ENCODE measurements around the gene CRBN. TPM values are rescaled to one million over a fixed set of nuclear protein-coding genes. Genes with fewer than 3 reads are reported as not detected.

The CRBN gene
- polyA plus RNA-seq, 1 of the 3 experiments (the other 2 are of a cell fraction) = 17.5 TPM

DNA sequence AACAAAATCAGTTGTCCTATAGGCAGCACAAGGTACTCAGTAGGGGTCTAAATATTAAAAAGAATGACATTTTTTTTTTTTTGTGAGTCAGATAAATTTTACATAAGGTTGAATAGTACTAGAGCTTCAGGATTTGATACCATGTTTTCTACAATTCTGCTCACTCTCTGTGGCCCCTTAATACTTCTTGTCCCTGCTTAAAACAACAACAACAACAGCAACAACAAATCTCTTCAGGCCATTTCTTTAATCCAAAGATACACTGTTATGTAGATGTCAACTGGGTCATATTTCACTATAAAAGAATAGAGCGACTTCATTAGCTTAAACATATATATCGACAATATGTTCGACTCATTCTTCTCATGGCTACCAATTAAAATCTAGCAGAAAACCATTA, 72.3 kb downstream of the CRBN start:
- Histone ChIP-seq H3K27me3 (ENCODE audit: insufficient read depth) (no peaks in the 10 kb centered on the region), H3K4me2 (no peak overlapping the region), H3K36me3 (replicated peaks in 1 of 2; ENCODE audit: control insufficient read depth in 1 of 2, insufficient read depth in 2 of 2, low read length in 1 of 2) (no peaks in the 10 kb centered on the region), H3K9ac (no peak overlapping the region), H3K27ac (ENCODE audit: low read depth in 2 of 2, low read length in 1 of 2) (no peak overlapping the region), H3K9me3 (no peaks in the 10 kb centered on the region), H3K9me2 (no peaks in the 10 kb centered on the region), H4K20me1 (ENCODE audit: insufficient read depth) (no peaks in the 10 kb centered on the region), H2AFZ (ENCODE audit: low read depth) (no peak overlapping the region), H3K79me2 (ENCODE audit: insufficient read depth) (no peaks in the 10 kb centered on the region), H3K4me3 (ENCODE audit: low read depth in 2 of 2, low read length in 1 of 2) (no peak overlapping the region), H3K4me1 (ENCODE audit: control insufficient read depth in 1 of 2, insufficient read depth in 2 of 2, low read depth in 1 of 2, low read length in 1 of 2) (no peaks in the 10 kb centered on the region), H3F3A (replicated peaks; ENCODE audit: insufficient read depth) (no peaks in the 10 kb centered on the region)
- ChIA-PET POLR2A (no interaction called here), CTCF (no interaction called here)
- no peak for TF ChIP-seq TEAD4 (IDR thresholded peaks at IDR 0.05; ENCODE audit: borderline replicate concordance, insufficient read depth)
- TF ChIP-seq SIN3A (IDR thresholded peaks at IDR 0.05; ENCODE audit: borderline replicate concordance, low read depth, low read length) = no peak
- TF ChIP-seq, protein P1, sequence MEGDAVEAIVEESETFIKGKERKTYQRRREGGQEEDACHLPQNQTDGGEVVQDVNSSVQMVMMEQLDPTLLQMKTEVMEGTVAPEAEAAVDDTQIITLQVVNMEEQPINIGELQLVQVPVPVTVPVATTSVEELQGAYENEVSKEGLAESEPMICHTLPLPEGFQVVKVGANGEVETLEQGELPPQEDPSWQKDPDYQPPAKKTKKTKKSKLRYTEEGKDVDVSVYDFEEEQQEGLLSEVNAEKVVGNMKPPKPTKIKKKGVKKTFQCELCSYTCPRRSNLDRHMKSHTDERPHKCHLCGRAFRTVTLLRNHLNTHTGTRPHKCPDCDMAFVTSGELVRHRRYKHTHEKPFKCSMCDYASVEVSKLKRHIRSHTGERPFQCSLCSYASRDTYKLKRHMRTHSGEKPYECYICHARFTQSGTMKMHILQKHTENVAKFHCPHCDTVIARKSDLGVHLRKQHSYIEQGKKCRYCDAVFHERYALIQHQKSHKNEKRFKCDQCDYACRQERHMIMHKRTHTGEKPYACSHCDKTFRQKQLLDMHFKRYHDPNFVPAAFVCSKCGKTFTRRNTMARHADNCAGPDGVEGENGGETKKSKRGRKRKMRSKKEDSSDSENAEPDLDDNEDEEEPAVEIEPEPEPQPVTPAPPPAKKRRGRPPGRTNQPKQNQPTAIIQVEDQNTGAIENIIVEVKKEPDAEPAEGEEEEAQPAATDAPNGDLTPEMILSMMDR (IDR thresholded peaks at IDR 0.05) = no peak
- TF ChIP-seq, protein P2, sequence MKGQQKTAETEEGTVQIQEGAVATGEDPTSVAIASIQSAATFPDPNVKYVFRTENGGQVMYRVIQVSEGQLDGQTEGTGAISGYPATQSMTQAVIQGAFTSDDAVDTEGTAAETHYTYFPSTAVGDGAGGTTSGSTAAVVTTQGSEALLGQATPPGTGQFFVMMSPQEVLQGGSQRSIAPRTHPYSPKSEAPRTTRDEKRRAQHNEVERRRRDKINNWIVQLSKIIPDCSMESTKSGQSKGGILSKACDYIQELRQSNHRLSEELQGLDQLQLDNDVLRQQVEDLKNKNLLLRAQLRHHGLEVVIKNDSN (IDR thresholded peaks at IDR 0.05; ENCODE audit: borderline replicate concordance, low read depth) = no peak
- TF ChIP-seq YY1 (IDR thresholded peaks at IDR 0.05; ENCODE audit: low read depth) = no peak
- no peak for TF ChIP-seq RAD21 (IDR thresholded peaks at IDR 0.05; ENCODE audit: low read length)
- TF ChIP-seq, protein P3, sequence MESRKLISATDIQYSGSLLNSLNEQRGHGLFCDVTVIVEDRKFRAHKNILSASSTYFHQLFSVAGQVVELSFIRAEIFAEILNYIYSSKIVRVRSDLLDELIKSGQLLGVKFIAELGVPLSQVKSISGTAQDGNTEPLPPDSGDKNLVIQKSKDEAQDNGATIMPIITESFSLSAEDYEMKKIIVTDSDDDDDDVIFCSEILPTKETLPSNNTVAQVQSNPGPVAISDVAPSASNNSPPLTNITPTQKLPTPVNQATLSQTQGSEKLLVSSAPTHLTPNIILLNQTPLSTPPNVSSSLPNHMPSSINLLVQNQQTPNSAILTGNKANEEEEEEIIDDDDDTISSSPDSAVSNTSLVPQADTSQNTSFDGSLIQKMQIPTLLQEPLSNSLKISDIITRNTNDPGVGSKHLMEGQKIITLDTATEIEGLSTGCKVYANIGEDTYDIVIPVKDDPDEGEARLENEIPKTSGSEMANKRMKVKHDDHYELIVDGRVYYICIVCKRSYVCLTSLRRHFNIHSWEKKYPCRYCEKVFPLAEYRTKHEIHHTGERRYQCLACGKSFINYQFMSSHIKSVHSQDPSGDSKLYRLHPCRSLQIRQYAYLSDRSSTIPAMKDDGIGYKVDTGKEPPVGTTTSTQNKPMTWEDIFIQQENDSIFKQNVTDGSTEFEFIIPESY (IDR thresholded peaks at IDR 0.05; ENCODE audit: borderline replicate concordance, low read depth) = no peak
- TF ChIP-seq JUND (IDR thresholded peaks at IDR 0.05) = no peak
- no peak for TF ChIP-seq EP300 (IDR thresholded peaks at IDR 0.05; ENCODE audit: borderline replicate concordance in 1 of 2, low read depth in 1 of 2, low read length in 1 of 2)
- TF ChIP-seq NFIC (IDR thresholded peaks at IDR 0.05; ENCODE audit: borderline replicate concordance) = no peak
- no peak for TF ChIP-seq RXRA (IDR thresholded peaks at IDR 0.05; ENCODE audit: borderline replicate concordance, low read depth)
- TF ChIP-seq, protein P4, sequence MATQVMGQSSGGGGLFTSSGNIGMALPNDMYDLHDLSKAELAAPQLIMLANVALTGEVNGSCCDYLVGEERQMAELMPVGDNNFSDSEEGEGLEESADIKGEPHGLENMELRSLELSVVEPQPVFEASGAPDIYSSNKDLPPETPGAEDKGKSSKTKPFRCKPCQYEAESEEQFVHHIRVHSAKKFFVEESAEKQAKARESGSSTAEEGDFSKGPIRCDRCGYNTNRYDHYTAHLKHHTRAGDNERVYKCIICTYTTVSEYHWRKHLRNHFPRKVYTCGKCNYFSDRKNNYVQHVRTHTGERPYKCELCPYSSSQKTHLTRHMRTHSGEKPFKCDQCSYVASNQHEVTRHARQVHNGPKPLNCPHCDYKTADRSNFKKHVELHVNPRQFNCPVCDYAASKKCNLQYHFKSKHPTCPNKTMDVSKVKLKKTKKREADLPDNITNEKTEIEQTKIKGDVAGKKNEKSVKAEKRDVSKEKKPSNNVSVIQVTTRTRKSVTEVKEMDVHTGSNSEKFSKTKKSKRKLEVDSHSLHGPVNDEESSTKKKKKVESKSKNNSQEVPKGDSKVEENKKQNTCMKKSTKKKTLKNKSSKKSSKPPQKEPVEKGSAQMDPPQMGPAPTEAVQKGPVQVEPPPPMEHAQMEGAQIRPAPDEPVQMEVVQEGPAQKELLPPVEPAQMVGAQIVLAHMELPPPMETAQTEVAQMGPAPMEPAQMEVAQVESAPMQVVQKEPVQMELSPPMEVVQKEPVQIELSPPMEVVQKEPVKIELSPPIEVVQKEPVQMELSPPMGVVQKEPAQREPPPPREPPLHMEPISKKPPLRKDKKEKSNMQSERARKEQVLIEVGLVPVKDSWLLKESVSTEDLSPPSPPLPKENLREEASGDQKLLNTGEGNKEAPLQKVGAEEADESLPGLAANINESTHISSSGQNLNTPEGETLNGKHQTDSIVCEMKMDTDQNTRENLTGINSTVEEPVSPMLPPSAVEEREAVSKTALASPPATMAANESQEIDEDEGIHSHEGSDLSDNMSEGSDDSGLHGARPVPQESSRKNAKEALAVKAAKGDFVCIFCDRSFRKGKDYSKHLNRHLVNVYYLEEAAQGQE (IDR thresholded peaks at IDR 0.05; ENCODE audit: low read depth, low read length) = no peak
- TF ChIP-seq ELF1 (IDR thresholded peaks at IDR 0.05) = no peak
- no peak for TF ChIP-seq CHD2 (IDR thresholded peaks at IDR 0.05; ENCODE audit: low read length, partially characterized antibody)
- no peak for TF ChIP-seq MEF2A (IDR thresholded peaks at IDR 0.05; ENCODE audit: borderline replicate concordance, low read depth)
- TF ChIP-seq SMC3 (IDR thresholded peaks at IDR 0.05; ENCODE audit: low read depth, low read length) = no peak
- TF ChIP-seq RCOR1 (IDR thresholded peaks at IDR 0.05; ENCODE audit: low read length) = no peak
- DNase-seq = no peak
- WGBS (ENCODE audit: low lambda C conversion rate) = 90% methylated on average over 3 of the region's 3 CpGs
